ENCODE results near the gene OR4D10.

Gene OR4D10

DNA sequence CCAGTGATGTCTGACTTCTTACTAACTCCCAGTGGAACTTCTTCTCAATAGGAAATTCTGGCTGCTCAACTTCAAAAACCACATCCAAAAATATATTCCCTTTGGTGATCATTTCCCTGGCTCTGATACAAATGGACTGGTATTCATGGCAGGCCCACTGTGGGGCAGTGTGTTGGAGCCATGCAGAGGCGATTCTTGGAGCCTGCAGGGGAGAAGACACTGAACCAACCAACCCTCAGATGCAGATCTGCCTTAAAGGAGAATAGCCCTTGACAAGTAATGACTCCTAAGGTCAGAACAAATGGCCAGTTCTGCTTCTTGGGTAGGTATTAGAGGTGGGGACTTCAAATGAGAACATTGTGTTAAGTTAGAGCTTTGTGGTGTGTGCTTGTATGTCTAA, 50.4 kb downstream of the OR4D10 start:
- no peak for DNase-seq

DNA sequence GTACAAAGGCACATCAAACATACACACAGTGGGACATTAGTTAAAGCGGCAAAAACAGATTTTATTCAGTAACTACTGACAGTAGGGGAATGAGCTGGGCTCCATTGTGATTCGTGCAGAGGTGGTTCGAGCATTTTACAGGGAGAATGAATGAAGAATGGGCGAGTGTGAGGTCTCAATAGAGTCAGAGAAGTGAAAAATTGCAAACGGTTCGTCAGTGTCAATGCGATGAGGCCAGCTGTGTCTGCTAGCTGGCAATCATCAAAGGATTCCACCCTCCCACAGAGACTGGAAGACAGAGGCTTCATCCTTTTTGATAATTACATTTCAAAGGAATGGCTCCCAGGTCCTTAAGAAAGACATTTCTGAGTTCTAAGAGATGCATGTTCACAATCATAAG, 55.6 kb downstream of the OR4D10 start:
- no peak for DNase-seq
